GM21825 (cell line): ENCODE results near the gene MED13L.

Experiments
- ATAC-seq: cut with Tn5 transposase; IDR thresholded peaks from one replicate; pipeline ENCODE4 v1.9.1; 2021; ENCODE audit warnings: mild to moderate bottlenecking, moderate library complexity; ENCODE audit not compliant: unreplicated experiment

The MED13L gene

DNA sequence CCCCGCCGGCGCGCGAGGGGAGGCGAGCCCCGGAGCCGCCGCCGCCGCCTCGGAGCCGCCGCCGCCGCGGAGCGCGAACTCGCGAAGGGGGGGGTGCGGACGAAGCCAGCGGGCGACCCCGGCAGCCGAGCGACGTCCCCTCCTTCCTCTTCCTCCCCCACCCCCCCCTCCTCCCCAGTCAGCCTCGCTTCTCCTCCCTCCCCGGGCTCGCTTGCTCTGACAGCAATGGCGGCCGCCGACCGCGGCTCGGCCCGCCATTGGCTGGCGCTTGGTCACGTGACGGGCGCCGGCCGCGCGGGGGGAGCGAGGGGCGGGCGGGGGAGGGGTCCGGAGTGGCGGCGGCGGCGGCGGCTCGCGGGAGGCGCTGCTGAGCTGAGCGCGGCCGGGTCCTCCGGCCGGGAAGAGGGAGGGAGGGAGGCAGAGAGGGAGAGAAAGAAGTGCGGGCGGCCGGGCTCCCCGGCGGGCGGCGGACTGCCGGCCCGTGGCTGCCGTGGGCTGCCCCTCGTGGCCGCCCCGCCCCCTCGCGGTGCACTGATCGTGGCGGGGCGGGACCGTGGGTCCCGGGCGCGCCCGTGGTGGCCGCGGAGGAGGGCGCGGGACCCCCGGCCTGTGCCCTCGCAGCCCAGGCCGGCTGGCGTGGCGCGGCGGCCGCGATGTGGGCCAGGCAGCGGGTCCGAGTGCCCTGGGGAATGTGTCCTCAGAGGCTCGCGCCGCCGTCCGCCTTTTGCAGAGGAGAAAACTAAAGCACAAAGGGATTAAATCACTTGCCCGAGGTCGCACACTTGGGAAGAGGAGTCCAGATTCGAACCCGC is at the start of gene MED13L:
Gene MED13L, minus strand, starts transcription at position 227 of the 812 bp plus-strand sequence. CDS start 562 bp downstream, outside the sequence.
- ATAC-seq, result peak; percentile 84

- ATAC-seq, result peak; percentile 97
Observed at GRCh38 chr12:116325336-116325664, 47.8 kb upstream of the MED13L start.

- ATAC-seq, result no peak
Observed at GRCh38 chr12:116324654-116325335, 47.3 kb upstream of the MED13L start.

- ATAC-seq, result no peak
Observed at GRCh38 chr12:116323406-116324386, 46.2 kb upstream of the MED13L start.

DNA sequence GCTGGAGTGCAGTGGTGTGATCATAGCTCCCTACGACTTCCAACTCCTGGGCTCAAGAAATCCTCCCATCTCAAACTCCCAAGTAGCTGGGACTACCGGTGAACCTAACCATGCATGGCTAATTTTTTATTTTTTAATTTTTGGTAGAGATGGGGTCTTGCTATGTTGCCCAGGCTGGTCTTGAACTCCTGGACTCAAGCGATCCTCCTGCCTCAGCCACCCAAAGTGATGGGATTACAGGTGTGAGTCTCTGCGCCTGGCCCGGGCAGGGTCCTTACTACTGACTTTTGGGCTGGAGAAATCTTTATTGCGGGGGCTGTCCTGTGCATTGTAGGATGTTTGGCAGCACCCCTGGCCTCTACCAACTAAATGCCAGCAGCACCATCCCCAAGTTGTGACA is 44.4 kb upstream of the MED13L start:
- ATAC-seq, result no peak

- no peak for ATAC-seq
Observed at GRCh38 chr12:116320791-116321217, 43.3 kb upstream of the MED13L start.

DNA sequence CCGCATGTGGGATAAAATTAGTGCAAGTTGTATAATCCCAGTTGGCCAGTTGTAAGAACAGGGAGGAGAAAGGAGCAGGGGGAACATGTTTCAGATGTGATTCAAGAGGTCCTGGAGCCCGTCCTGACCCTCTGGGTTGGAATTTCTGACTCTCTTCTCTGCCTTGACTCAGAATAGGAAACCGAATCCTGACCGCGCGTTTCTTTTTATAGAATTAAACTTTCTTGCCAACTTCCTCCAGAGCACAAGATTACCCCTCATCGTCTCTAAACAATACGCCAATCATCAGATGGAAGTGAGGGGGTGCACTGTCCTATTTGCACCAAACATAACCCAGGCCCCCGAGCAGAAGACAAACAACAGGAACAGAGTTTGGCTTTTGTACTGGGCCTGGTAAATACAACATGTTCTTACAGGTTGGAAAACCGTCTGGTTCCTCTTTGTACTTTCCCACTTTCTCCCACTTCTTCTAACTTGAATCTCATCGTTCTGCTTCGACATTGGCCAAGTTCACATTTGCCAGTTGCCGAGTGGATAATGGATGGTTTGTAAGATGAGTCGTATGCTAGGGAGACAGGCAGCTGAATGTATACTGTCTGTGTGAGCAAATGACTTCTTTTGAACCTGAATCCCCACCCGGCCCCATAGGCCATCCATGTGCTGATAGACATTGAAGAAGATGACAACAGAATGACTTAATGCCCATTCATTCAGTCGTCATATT is 42.6 kb upstream of the MED13L start:
- no peak for ATAC-seq

- no peak for ATAC-seq
Observed at GRCh38 chr12:116319233-116319897, 41.9 kb upstream of the MED13L start.

DNA sequence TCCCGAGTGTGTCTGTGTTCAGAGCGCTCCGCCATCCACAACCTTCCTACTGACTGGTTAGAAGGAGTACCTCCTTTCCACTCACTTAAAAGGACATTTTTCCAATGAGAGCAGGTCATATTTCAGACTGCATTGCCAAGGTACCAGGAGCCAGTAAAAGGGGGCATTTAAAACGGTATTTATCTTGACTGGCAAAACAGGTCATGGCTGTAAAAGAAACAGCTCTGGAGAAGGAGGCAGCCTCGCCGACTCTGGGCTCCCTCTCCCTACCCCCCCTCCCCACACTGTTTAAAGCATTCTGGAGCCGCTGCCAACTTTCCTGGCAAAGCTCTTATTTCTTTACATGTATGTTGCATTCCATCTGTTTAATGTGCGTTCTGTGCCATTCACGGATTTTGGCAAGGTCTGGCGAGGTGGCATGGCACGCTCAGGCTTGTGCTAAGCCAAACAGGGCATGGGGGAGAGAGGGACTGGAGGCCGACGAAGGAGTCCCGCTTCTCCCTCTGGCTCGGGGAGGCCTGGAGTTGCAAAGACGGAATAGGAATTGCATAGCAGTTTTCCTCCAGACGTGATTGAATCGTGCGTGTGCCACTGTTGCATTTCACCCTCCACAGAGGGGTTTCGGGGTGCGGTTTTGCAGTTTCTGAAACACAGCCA is 41.2 kb upstream of the MED13L start:
- no peak for ATAC-seq

DNA sequence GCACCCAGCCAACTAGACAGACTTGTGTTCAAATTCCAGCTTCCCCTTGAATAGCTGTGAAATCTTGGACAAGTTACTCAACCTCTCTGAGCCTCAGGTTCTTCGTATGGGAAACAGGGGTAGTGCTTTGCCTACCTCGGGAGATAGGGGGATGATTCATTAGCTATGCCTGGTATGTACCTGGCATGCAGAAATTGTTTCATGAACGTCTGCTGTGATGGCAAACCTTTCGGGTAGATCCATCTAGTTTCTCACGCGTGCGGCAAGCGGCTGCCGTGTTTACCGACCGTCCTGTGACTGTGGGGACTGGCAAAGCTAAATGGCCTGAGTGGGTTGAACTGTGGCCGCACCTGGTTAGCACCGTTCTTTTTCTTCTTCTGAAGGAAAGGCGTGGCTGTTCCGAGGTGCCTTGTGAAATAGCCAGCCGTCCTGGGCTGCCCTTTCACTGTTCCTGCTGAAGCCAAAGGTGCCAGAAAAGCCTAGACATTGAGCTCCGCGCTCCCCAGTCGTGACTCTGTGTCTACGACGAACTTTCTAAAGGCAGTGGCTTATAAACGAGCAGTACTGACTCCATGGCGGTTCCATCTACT is 40.6 kb upstream of the MED13L start:
- no peak for ATAC-seq

DNA sequence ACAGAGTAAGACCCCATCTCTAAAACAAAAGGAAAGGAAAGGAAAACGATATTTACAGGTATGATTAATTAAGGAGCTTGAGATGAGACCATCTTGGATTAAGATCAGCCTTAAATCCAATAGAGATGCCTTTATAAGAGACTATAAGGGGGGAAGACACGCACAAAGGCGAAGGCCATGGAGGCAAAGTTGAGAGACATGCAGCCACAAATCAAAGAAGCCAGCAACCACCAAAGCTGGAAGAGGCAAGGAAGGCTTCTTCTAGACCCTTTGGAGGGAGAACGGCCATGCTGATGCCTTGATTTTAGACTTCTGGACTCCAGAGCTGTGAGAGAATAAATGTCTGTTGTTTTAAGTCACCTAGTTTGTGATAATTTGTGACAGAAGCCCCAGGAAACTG is 39.6 kb upstream of the MED13L start:
- ATAC-seq, result no peak

GRCh38 chr12:116314477-116314876 is 37.0 kb upstream of the MED13L start:
- no peak for ATAC-seq

DNA sequence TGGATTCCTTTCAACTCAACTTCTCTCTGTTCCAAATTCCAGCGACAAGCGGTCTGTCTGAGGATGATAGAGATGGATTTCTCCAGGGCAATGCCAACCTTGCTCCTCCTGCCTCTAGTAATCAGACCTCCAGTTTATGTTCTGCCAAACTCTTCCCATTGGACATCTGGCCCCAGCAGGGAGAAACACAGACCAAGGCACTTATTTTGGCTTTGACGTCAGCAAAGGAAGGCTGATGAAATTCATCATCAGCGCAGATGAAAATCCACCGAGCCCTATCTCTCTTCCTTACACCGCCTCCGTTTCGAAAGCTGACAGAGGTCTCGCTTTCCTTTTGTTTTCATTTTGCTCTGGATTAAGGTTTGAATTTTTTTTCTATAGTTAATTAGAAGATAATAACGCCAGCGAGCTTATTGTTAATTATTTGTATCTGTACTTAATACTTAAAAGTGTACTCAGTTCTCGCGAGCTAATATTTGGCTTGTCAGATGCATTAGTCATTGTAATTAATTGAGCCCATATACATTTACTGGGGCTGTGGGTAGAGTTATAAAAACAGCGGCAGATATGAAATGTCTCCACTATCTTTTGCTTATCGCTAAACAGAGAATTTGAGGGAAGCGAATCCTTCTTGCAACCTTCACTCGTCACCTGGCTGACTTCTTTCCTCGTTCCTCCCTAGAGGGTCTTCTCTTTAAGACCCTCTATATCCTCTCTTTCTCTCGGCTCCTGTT is 35.9 kb upstream of the MED13L start:
- no peak for ATAC-seq

DNA sequence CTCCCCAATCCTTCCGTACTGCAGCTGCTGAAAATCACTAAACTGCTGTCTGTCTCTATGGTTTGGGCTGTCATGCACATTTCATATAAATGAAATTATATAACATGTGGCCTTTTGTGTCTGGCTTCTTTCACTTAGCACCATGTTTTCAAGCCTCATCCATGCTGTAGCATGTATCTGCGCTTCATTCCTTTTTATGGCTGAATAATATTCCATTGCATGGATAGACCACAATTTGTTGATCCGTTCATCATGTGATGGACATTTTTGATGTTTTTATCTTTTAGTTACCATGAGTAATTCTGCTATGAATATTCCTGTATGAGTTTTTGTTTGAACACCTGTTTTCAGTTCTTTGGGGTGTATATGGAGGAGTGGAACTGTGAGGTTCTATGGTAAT is 32.6 kb upstream of the MED13L start:
- no peak for ATAC-seq

DNA sequence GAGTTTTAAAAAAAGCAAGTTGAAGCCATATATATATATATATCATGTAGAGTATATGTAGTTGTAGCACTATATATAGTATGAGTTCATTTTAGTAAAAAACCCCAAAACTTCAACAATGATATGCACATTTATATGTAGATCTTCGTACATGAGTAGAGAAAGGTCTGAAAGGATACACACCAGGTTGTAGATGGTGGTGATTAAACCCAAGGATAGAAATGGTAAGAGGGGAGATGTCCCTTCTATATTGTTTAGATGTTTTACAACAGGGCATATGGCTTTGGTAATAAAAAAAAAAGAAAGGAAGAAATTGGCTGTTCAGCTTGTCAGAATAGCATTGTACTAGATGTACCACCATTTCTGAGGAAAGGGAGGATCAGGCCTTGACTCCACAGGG is 31.9 kb upstream of the MED13L start:
- no peak for ATAC-seq

DNA sequence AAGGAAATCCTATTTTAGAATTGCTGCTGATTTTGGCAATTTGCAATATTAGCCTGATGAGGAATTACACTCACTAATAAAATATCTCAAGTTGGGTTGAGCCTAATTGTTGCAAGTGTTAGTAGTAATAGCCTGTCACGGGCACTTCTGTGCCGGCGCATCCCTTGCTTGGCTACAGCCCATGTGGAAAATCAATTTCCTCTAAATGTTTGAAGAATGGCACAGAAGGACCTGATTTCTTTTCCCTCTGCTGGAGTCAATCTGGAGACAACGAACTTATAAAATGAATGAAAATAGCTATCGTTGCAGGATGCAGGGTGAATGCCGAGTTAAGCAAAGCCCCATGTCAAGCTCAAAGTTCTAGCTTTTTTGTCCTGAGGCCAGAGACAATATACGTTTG is 31.2 kb upstream of the MED13L start:
- ATAC-seq, result no peak

DNA sequence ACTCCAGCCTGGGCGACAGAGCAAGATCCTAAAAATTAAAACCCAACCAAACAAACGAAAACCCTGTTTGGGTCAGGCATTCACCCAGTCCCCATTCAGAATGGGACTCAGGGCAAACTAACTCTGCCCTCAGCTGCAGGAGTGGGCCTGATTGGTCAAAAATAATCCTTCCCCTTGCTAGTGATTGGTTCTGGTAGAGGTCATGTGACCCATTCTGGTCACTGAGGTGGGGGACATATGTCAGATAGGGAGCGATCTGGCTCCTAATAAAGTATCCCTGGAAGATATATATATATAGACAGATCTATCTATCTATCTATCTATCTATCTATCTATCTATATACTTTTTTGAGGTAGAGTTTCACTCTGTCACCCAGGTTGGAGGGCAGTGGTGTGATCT is 29.5 kb upstream of the MED13L start:
- ATAC-seq, result no peak

DNA sequence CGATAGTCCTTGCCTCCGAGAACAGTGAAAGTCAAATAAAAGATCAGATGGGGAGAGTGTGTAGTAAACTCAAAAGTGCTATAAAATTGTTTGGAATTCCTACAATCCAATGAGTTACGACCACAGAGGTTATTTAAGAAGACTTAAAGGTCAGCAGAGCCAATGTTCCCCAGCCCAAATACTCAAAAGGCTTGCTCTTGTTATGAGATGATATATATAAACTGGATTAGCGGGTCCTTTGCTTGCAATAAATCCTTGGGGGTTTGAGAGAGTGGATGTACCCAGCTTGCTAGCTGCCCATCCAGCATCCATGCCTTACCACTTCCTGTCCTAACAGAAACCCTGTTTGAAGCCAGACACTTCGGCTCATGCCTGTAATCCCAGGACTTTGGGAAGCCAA is 29.0 kb upstream of the MED13L start:
- no peak for ATAC-seq

- ATAC-seq, result no peak
Observed at GRCh38 chr12:116304621-116305020, 27.1 kb upstream of the MED13L start.
